Activated CD4-positive, alpha-beta memory T cell treated with anti-CD3 and anti-CD28 coated beads, Interleukin-2, amount 10 ng/mL, durations not matched to agents 7 days and 5 days (primary cell): ENCODE results near the gene ICA1L. TPM values are rescaled to one million over a fixed set of nuclear protein-coding genes. Genes with fewer than 3 reads are reported as not detected.

Experiments
- CTCF ChIA-PET: fragments of 350-600 bp; sonication (Branson Sonifier 250); formaldehyde crosslinking; loops from one replicate; lab custom pipeline; 2021; ENCODE audit warnings: antibody characterized with exemption, inconsistent platforms; lab: Charles Lee
- POLR2A ChIA-PET: fragments of 350-600 bp; sonication (Branson Sonifier 250); formaldehyde crosslinking; loops from one replicate; lab custom pipeline; 2021; ENCODE audit warnings: antibody characterized with exemption; lab: Charles Lee
- DNase-seq: peaks from one replicate; pipeline ENCODE4 v3.0.0-alpha.2; 2020
- H3K27ac Mint-ChIP-seq: one replicate; pipeline ENCODE4 v1.8.0; 2021; ENCODE audit warnings: mild to moderate bottlenecking, mixed read lengths
- H3K27me3 Mint-ChIP-seq: one replicate; pipeline ENCODE4 v1.8.0; 2021; ENCODE audit warnings: mixed read lengths
- H3K36me3 Mint-ChIP-seq: one replicate; pipeline ENCODE4 v1.8.0; 2021; ENCODE audit warnings: low read depth, mixed read lengths
- H3K4me1 Mint-ChIP-seq: one replicate; pipeline ENCODE4 v1.8.0; 2021; ENCODE audit warnings: mixed read lengths
- H3K4me3 Mint-ChIP-seq: one replicate; pipeline ENCODE4 v1.8.0; 2021; ENCODE audit warnings: mild to moderate bottlenecking, mixed read lengths
- H3K9me3 Mint-ChIP-seq: one replicate; pipeline ENCODE4 v1.8.0; 2021; ENCODE audit warnings: mixed read lengths
- total RNA-seq, 2 experiments: library from RNA; stranded (reverse); gene quantifications; one replicate each; pipeline ENCODE4 v1.2.3, GENCODE V29; 2021

The ICA1L gene
- total RNA-seq, 2 experiments from 2014 or later: 3.1 to 5.6 TPM

DNA sequence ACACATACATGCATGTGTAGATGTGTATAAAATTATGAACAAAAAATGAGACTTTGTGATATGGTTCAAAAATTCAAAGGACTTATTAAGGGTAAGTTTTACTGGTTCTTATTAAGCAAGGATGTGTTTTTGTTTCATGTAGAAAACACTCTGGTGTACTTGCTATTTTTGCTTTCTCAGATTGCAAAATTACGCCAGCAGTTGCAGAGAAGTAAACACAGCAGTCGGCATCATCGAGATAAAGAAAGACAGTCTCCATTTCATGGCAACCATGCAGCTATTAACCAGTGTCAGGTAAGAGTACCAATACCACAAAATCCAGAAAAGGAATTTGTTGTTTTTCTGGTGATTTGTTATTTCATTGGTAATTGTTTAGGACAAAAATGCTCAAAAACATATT lies 145.5 kb downstream of the ICA1L start:
- DNase-seq: no peak
- Mint-ChIP-seq H3K9me3 (no peaks in the 10 kb centered on the region), H3K27ac (no peak overlapping the region), H3K27me3 (no peaks in the 10 kb centered on the region), H3K4me1 (no peaks in the 10 kb centered on the region), H3K4me3 (no peak overlapping the region), H3K36me3 (no peaks in the 10 kb centered on the region)
- CTCF ChIA-PET: interaction anchor here (0.5 kb wide), 1 partner anchor 550 kb away, joined by 3 read pairs; no protein-coding TSS in a partner anchor
- POLR2A ChIA-PET: no interaction called here

DNA sequence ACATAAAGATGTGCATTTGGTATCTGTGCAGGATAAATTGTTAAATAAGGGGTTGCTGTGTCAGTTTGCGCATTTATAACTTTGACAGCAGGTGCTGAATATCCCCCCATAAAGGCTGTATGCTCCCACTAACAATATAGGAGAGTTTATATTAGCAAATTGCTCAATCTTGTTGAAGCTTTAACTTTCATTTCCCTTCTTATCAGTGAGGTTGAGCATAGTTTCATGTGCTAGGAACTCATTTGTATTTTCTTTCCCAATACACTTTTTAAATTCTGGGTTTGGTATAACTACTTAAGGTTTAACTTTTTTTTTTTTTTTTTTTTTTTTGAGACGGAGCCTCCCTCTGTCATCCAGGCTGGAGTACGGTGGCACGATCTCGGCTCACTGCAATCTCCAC lies 147.8 kb downstream of the ICA1L start:
- POLR2A ChIA-PET: no interaction called here
- Mint-ChIP-seq H3K4me3 (no peak overlapping the region), H3K27me3 (no peaks in the 10 kb centered on the region), H3K4me1 (no peaks in the 10 kb centered on the region), H3K36me3 (no peaks in the 10 kb centered on the region), H3K9me3 (no peaks in the 10 kb centered on the region), H3K27ac (no peak overlapping the region)
- CTCF ChIA-PET: no interaction called here
- DNase-seq: no peak

Other genes starting within 250 kb of the ICA1L start
- 1 to 10 TPM; 4.3 to 5.2 TPM for gene FAM117B, start 236.8 kb downstream of the ICA1L start, total RNA-seq
- gene WDR12, start 39.9 kb upstream of the ICA1L start, total RNA-seq: 10 to 100 TPM; 41.3 to 42.1 TPM
- gene CARF, start 40.5 kb upstream of the ICA1L start, total RNA-seq: 10 to 100 TPM; 11.9 to 12.3 TPM
- 10 to 100 TPM; 11.6 to 13.3 TPM for gene NBEAL1, start 143.1 kb upstream of the ICA1L start, total RNA-seq